ENCODE results near the gene FAM110C.
"Not testable (repeated sequence)": the region's sequence is repeated elsewhere in the genome, so short reads cannot be mapped to it uniquely, and the experiment has no call there.

The FAM110C gene

GRCh38 chr2:28406-28975 is 17.8 kb downstream of the FAM110C start:
- no peak for TF ChIP-seq CTCF (conservative IDR thresholded peaks at IDR 0.05; ENCODE audit: low read length)
- no peak overlapping the region for H3K4me3 ChIP-seq (ENCODE audit: low read length)
- no peak for DNase-seq (ENCODE audit: low read depth)

- no peak for DNase-seq (ENCODE audit: low read depth)
- H3K4me3 ChIP-seq (ENCODE audit: low read length), result no peak overlapping the region
- no peak for TF ChIP-seq CTCF (conservative IDR thresholded peaks at IDR 0.05; ENCODE audit: low read length)
Observed at GRCh38 chr2:26891-27290, 19.4 kb downstream of the FAM110C start.

- DNase-seq (ENCODE audit: low read depth), result no peak
- H3K4me3 ChIP-seq (ENCODE audit: low read length), result no peak overlapping the region
- TF ChIP-seq CTCF (conservative IDR thresholded peaks at IDR 0.05; ENCODE audit: low read length), result no peak
Observed at GRCh38 chr2:25543-25942, 20.8 kb downstream of the FAM110C start.

GRCh38 chr2:24591-24990 is 21.7 kb downstream of the FAM110C start:
- H3K4me3 ChIP-seq (ENCODE audit: low read length); DNase-seq (ENCODE audit: low read depth): not testable (repeated sequence)

- no peak for DNase-seq (ENCODE audit: low read depth)
- no peak for TF ChIP-seq CTCF (conservative IDR thresholded peaks at IDR 0.05; ENCODE audit: low read length)
- no peak overlapping the region for H3K4me3 ChIP-seq (ENCODE audit: low read length)
Observed at GRCh38 chr2:24107-24506, 22.2 kb downstream of the FAM110C start.

- no peak for TF ChIP-seq CTCF (conservative IDR thresholded peaks at IDR 0.05; ENCODE audit: low read length)
- no peak for DNase-seq (ENCODE audit: low read depth)
- no peak overlapping the region for H3K4me3 ChIP-seq (ENCODE audit: low read length)
Observed at GRCh38 chr2:23283-23682, 23.0 kb downstream of the FAM110C start.

- DNase-seq (ENCODE audit: low read depth); H3K4me3 ChIP-seq (ENCODE audit: low read length): not testable (repeated sequence)
Observed at GRCh38 chr2:22244-22643, 24.1 kb downstream of the FAM110C start.

GRCh38 chr2:20259-20658 is 26.0 kb downstream of the FAM110C start:
- H3K4me3 ChIP-seq (ENCODE audit: low read length); DNase-seq (ENCODE audit: low read depth): not testable (repeated sequence)

- H3K4me3 ChIP-seq (ENCODE audit: low read length), result no peak overlapping the region
- no peak for TF ChIP-seq CTCF (conservative IDR thresholded peaks at IDR 0.05; ENCODE audit: low read length)
- no peak for DNase-seq (ENCODE audit: low read depth)
Observed at GRCh38 chr2:19505-19904, 26.8 kb downstream of the FAM110C start.
